IMR-90 (cell line): ENCODE data around the gene CTDSP2. TPM values are rescaled to one million over a fixed set of nuclear protein-coding genes. Genes with fewer than 3 reads are reported as not detected.

Experiments used
- ATAC-seq: fragments of 200-7000 bp; cut with Tn5 transposase; 2 replicates; pipeline ENCODE4 v1.9.1; 2020; ENCODE audit warnings: low read depth, mild to moderate bottlenecking, moderate library complexity
- BruUV-seq: library from RNA; stranded (reverse); fragments of 400-500 nt; replicated peaks from 2 replicates; lab custom pipeline; 2021; lab: Mats Ljungman, UMichigan
- CTCF ChIA-PET: fragments of 300-600 bp; formaldehyde crosslinking; extraction: SDS; loops from one replicate; lab custom pipeline; 2021; ENCODE audit warnings: antibody characterized with exemption; lab: Yijun Ruan, JAX
- POLR2A ChIA-PET: fragments of 300-600 bp; sonication (Branson Sonifier 250); formaldehyde crosslinking; loops from one replicate; lab custom pipeline; 2022; ENCODE audit warnings: antibody characterized with exemption; ENCODE audit not compliant: unreplicated experiment; lab: Charles Lee
- DNase-seq: peaks from one replicate; pipeline ENCODE4 v3.0.0; 2013
- H2AFZ ChIP-seq: replicated peaks from 2 replicates; pipeline ENCODE3; 2013; ENCODE audit warnings: low read length, mild to moderate bottlenecking; ENCODE audit not compliant: poor library complexity
- H2AK5ac ChIP-seq: 2 replicates; pipeline ENCODE4 v1.6.1; 2013; ENCODE audit warnings: low read depth, low read length, inconsistent platforms
- H2AK9ac ChIP-seq: replicated peaks from 2 replicates; pipeline ENCODE3; 2013; ENCODE audit warnings: mild to moderate bottlenecking, low read depth, low read length, moderate library complexity; ENCODE audit not compliant: poor library complexity
- H2BK120ac ChIP-seq: 2 replicates; pipeline ENCODE4 v1.6.1; 2013; ENCODE audit warnings: low read depth, low read length, inconsistent platforms
- H2BK15ac ChIP-seq: 3 replicates; pipeline ENCODE4 v1.6.1; 2013; ENCODE audit warnings: low read depth, low read length, inconsistent platforms
- H2BK20ac ChIP-seq: 2 replicates; pipeline ENCODE4 v1.6.1; 2013; ENCODE audit warnings: low read depth, mild to moderate bottlenecking, inconsistent platforms, low read length, moderate library complexity
- H2BK5ac ChIP-seq: 2 replicates; pipeline ENCODE4 v1.6.1; 2013; ENCODE audit warnings: mild to moderate bottlenecking, low read depth, low read length, inconsistent platforms; ENCODE audit not compliant: poor library complexity, severe bottlenecking
- H3K14ac ChIP-seq: replicated peaks from 2 replicates; pipeline ENCODE4 v1.6.1; 2013; ENCODE audit warnings: low read depth, low read length, inconsistent platforms
- H3K18ac ChIP-seq: 2 replicates; pipeline ENCODE4 v1.6.1; 2013; ENCODE audit warnings: low read depth, low read length, control low read depth
- H3K23ac ChIP-seq: 2 replicates; pipeline ENCODE4 v1.6.1; 2013; ENCODE audit warnings: low read depth, low read length, inconsistent platforms
- H3K27ac ChIP-seq: 2 replicates; pipeline ENCODE4 v1.5.1; 2013; ENCODE audit warnings: mild to moderate bottlenecking, control low read depth, low read length; ENCODE audit not compliant: insufficient read depth
- H3K27me3 ChIP-seq: 2 replicates; pipeline ENCODE4 v1.6.1; 2013; ENCODE audit warnings: low read length; ENCODE audit not compliant: control insufficient read depth, insufficient read depth
- H3K36me3 ChIP-seq: 2 replicates; pipeline ENCODE4 v1.6.1; 2013; ENCODE audit warnings: low read length, mixed read lengths; ENCODE audit not compliant: control insufficient read depth, insufficient read depth
- H3K4ac ChIP-seq: 2 replicates; pipeline ENCODE4 v1.6.1; 2013; ENCODE audit warnings: low read depth, low read length, inconsistent platforms
- H3K4me1 ChIP-seq: 2 replicates; pipeline ENCODE4 v1.6.1; 2013; ENCODE audit warnings: low read length, mixed read lengths; ENCODE audit not compliant: control insufficient read depth, insufficient read depth
- H3K4me2 ChIP-seq: 2 replicates; pipeline ENCODE4 v1.6.1; 2013; ENCODE audit warnings: low read depth, mild to moderate bottlenecking, control low read depth, low read length, moderate library complexity
- H3K4me3 ChIP-seq: 2 replicates; pipeline ENCODE4 v1.5.1; 2013; ENCODE audit warnings: low read depth, mild to moderate bottlenecking, control low read depth, low read length, moderate library complexity; ENCODE audit not compliant: insufficient read depth
- H3K56ac ChIP-seq: 2 replicates; pipeline ENCODE4 v1.6.1; 2013; ENCODE audit warnings: low read length, inconsistent platforms; ENCODE audit not compliant: insufficient read depth; ENCODE audit errors: extremely low read depth
- H3K79me1 ChIP-seq, 2 experiments: 2 replicates each; pipeline ENCODE4 v1.6.1; 2013; ENCODE audit warnings: low read length in 2 of 2, inconsistent platforms in 1 of 2, low read depth in 1 of 2
- H3K9ac ChIP-seq: 2 replicates; pipeline ENCODE4 v1.6.1; 2013; ENCODE audit warnings: low read depth, low read length, control low read depth
- H3K9me1 ChIP-seq: 2 replicates; pipeline ENCODE4 v1.6.1; 2013; ENCODE audit warnings: low read length, inconsistent platforms; ENCODE audit not compliant: insufficient read depth
- H3K9me3 ChIP-seq: 2 replicates; pipeline ENCODE4 v1.6.1; 2013; ENCODE audit warnings: low read length; ENCODE audit not compliant: control insufficient read depth, insufficient read depth
- H4K20me1 ChIP-seq: 2 replicates; pipeline ENCODE4 v1.6.1; 2013; ENCODE audit warnings: low read length, inconsistent platforms; ENCODE audit not compliant: insufficient read depth
- H4K5ac ChIP-seq: 2 replicates; pipeline ENCODE4 v1.6.1; 2013; ENCODE audit warnings: mild to moderate bottlenecking, low read depth, low read length, control low read depth
- H4K8ac ChIP-seq, 2 experiments: 2 replicates each; pipeline ENCODE4 v1.6.1; 2013; ENCODE audit warnings: low read depth in 2 of 2, low read length in 2 of 2, control low read depth in 1 of 2, inconsistent platforms in 1 of 2
- H4K91ac ChIP-seq: 2 replicates; pipeline ENCODE4 v1.6.1; 2013; ENCODE audit warnings: low read depth, low read length, inconsistent platforms; ENCODE audit not compliant: insufficient read depth
- BHLHE40 ChIP-seq: fragments of 150-350 bp; IDR thresholded peaks from 2 replicates; pipeline ENCODE4 v1.6.1; 2016; ENCODE audit warnings: mild to moderate bottlenecking, low read depth, low read length
- FOS ChIP-seq: fragments of 150-350 bp; IDR thresholded peaks from 2 replicates; pipeline ENCODE4 v1.6.1; 2016; ENCODE audit warnings: low read depth, low read length
- MAFK ChIP-seq: IDR thresholded peaks from 2 replicates; pipeline ENCODE4 v1.6.1; 2012; ENCODE audit warnings: low read depth, low read length, improper control_type of control experiment
- POLR2A ChIP-seq: IDR thresholded peaks from 2 replicates; pipeline ENCODE4 v1.6.1; 2012; ENCODE audit warnings: mild to moderate bottlenecking, low read depth, low read length
- SMC3 ChIP-seq: fragments of 150-350 bp; IDR thresholded peaks from 2 replicates; pipeline ENCODE4 v1.6.1; 2016; ENCODE audit warnings: low read depth, mild to moderate bottlenecking, antibody characterized with exemption, low read length, moderate library complexity
- USF2 ChIP-seq: fragments of 150-350 bp; IDR thresholded peaks from 2 replicates; pipeline ENCODE4 v1.6.1; 2017; ENCODE audit warnings: mild to moderate bottlenecking, antibody characterized with exemption, low read length, low read depth
- WGBS, 2 experiments: methylation state at CpG; one replicate each; pipeline versions ENCODE4 v1.1.5 to v1.1.7; 2013; ENCODE audit warnings: missing lambda C conversion rate in 2 of 2; ENCODE audit not compliant: insufficient read length in 1 of 2; ENCODE audit errors: extremely low coverage in 2 of 2; 5-methylcytosine and 5-hydroxymethylcytosine counted together
- dilution Hi-C: fragments of 300-500 bp; cut with HindIII; formaldehyde crosslinking; loops from one replicate; pipeline ENCODE4 v1.14.3; 2018; ENCODE audit warnings: low sequenced_read_pairs; ENCODE audit not compliant: unreplicated experiment
- in situ Hi-C: fragments of 300-500 bp; cut with MboI; formaldehyde crosslinking; loops from 3 replicates; pipeline ENCODE4 v1.14.3; 2019; ENCODE audit warnings: low sequenced_read_pairs, inconsistent platforms, mixed read lengths
- intact Hi-C: fragments of 100-400 bp; cut with micrococcal nuclease; formaldehyde crosslinking; loops from 2 replicates; pipeline ENCODE4 v1.10.0; 2022
- microRNA-seq, 2 experiments: library from miRNA; stranded (forward) in 1 of 2; unstranded in 1 of 2; fragments of 10-50 nt in 1 of 2; fragments of <30 nt in 1 of 2; gene quantifications in 1 of 2; microRNA quantifications in 1 of 2; one replicate each; pipeline versions ENCODE3 to v1.1.0; 2013 to 2020; ENCODE audit not compliant: insufficient read depth in 1 of 2, insufficient read length in 1 of 2, unreplicated experiment in 1 of 2
- polyA plus RNA-seq, 3 experiments: library from polyadenylated mRNA; depleted of rRNA; stranded (reverse); fragments of >200 nt; gene quantifications; 2 replicates each; pipeline ENCODE4 v1.2.3, GENCODE V29; 2012; ENCODE audit warnings: low replicate concordance in 1 of 3
- small RNA-seq, 5 experiments: library from RNA; depleted of rRNA; stranded (forward); fragments of <200 nt; gene quantifications; one replicate each; pipeline ENCODE3, GENCODE V24; 2012
- total RNA-seq: library from RNA; depleted of rRNA; stranded (reverse); fragments of >200 nt; gene quantifications from 2 replicates; pipeline ENCODE4 v1.2.3, GENCODE V29; 2012; rRNA removed

Gene CTDSP2
- total and polyA plus RNA-seq, 2 of the 4 experiments (the other 2 are of a cell fraction) = 114 to 156 TPM

GRCh38 chr12:57770734-57771133 lies 75.8 kb downstream of the CTDSP2 start:
- no peak overlapping the region for H3K27ac ChIP-seq
- POLR2A ChIA-PET = no interaction called here
- H3K9ac ChIP-seq = no peak overlapping the region

More at GRCh38 chr12:57770734-57771133, 75.8 kb downstream of the CTDSP2 start:
- CTCF ChIA-PET = no interaction called here
- Histone ChIP-seq H2AK9ac (peak overlapping the region; percentile 97), H4K91ac (no peak overlapping the region), H3K79me1 (peaks cover 16 to 27% of the 10 kb centered on the region in 2 experiments; a peak in 3 of 4 replicates), H3K4me2 (no peak overlapping the region), H3K9me1 (peaks cover 9% of the 10 kb centered on the region), H3K27me3 (peaks cover 14% of the 10 kb centered on the region), H3K14ac (no peak overlapping the region), H2AK5ac (peak overlapping the region; percentile 8; the same call in 1 of the 2 replicates), H3K4ac (no peak overlapping the region), H2BK15ac (no peak overlapping the region), H4K5ac (no peak overlapping the region), H3K18ac (no peak overlapping the region), H2AFZ (no peak overlapping the region), H3K56ac (no peak overlapping the region), H2BK120ac (no peak overlapping the region), H3K9me3 (no peaks in the 10 kb centered on the region), H3K23ac (no peak overlapping the region), H4K20me1 (no peaks in the 10 kb centered on the region), H3K4me3 (no peak overlapping the region), H3K4me1 (peaks cover 10% of the 10 kb centered on the region; the same call in 1 of the 2 replicates), H2BK5ac (no peak overlapping the region), H4K8ac (peak overlapping the region in 1 of 2 experiments; percentile 77; a peak in 2 of 4 replicates), H3K36me3 (peaks cover 3% of the 10 kb centered on the region), H2BK20ac (no peak overlapping the region)
- dilution Hi-C loops = no loop called here
- no peak for ATAC-seq
- DNase-seq = no peak
- no CpG with 5 or more reads among the region's 4 CpGs for WGBS, 2 experiments
- intact Hi-C loops = no loop called here
- TF ChIP-seq POLR2A (no peak), USF2 (no peak), SMC3 (no peak), FOS (no peak), MAFK (peak; percentile 73), BHLHE40 (no peak)
- in situ Hi-C loops = no loop called here
- BruUV-seq = no TSS peak

Small RNAs within 50 kb of the gene (microRNA-seq; reads per million reads assigned to microRNA genes)
- gene MIR26A2 (ENCODE audit: insufficient read depth in 1 of 2, insufficient read length in 1 of 2, unreplicated experiment in 1 of 2) (28.9 to 109 reads per million in 2 experiments), gene RNU6-1083P (ENCODE audit: insufficient read depth, insufficient read length) (not detected)

Small RNAs within 50 kb of the gene (small RNA-seq; reads per million reads assigned to genes)
- gene MIR26A2 = 2.0 to 116 (median 87.0) reads per million in 5 experiments
- 0 reads per million in 5 experiments for gene RNU6-1083P

Other genes with a start within 250 kb of the CTDSP2 start
- gene DTX3, start 241.9 kb downstream of the CTDSP2 start, total RNA-seq = 2.8 and 2.9 TPM in 2 replicates
- gene DTX3, start 241.9 kb downstream of the CTDSP2 start, polyA plus RNA-seq (2012; rRNA removed) = 13.1 and 14.6 TPM in 2 replicates
- 6.3 and 7.8 TPM in 2 replicates for gene ARHGEF25, start 235.3 kb downstream of the CTDSP2 start, total RNA-seq
- gene ARHGEF25, start 235.3 kb downstream of the CTDSP2 start, polyA plus RNA-seq (2012; rRNA removed) = 17.1 and 17.9 TPM in 2 replicates
- gene B4GALNT1, start 213.5 kb downstream of the CTDSP2 start, total RNA-seq = 0.18 and 0.28 TPM in 2 replicates
- 0.62 and 0.66 TPM in 2 replicates for gene B4GALNT1, start 213.5 kb downstream of the CTDSP2 start, polyA plus RNA-seq (2012; rRNA removed)
- 159 and 182 TPM in 2 replicates for gene OS9, start 152.6 kb downstream of the CTDSP2 start, total RNA-seq
- 188 and 272 TPM in 2 replicates for gene OS9, start 152.6 kb downstream of the CTDSP2 start, polyA plus RNA-seq (2012; rRNA removed)
- 0.18 and 0.28 TPM in 2 replicates for gene AGAP2, start 108.0 kb downstream of the CTDSP2 start, total RNA-seq
- 0.03 and 0.07 TPM in 2 replicates for gene AGAP2, start 108.0 kb downstream of the CTDSP2 start, polyA plus RNA-seq (2012; rRNA removed)
- 51.1 and 71.2 TPM in 2 replicates for gene TSPAN31, start 101.7 kb downstream of the CTDSP2 start, total RNA-seq
- 9.9 and 12.3 TPM in 2 replicates for gene TSPAN31, start 101.7 kb downstream of the CTDSP2 start, polyA plus RNA-seq (2012; rRNA removed)
- 239 and 297 TPM in 2 replicates for gene CDK4, start 94.4 kb downstream of the CTDSP2 start, total RNA-seq
- 252 and 261 TPM in 2 replicates for gene CDK4, start 94.4 kb downstream of the CTDSP2 start, polyA plus RNA-seq (2012; rRNA removed)
- 1.1 TPM in 2 replicates for gene MARCHF9, start 91.6 kb downstream of the CTDSP2 start, total RNA-seq
- 4.7 and 5.4 TPM in 2 replicates for gene MARCHF9, start 91.6 kb downstream of the CTDSP2 start, polyA plus RNA-seq (2012; rRNA removed)
- 0.36 and 0.56 TPM in 2 replicates for gene CYP27B1, start 79.7 kb downstream of the CTDSP2 start, total RNA-seq
- gene CYP27B1, start 79.7 kb downstream of the CTDSP2 start, polyA plus RNA-seq (2012; rRNA removed) = 0.80 and 1.3 TPM in 2 replicates
- 10.8 and 12.4 TPM in 2 replicates for gene METTL1, start 74.6 kb downstream of the CTDSP2 start, total RNA-seq
- gene METTL1, start 74.6 kb downstream of the CTDSP2 start, polyA plus RNA-seq (2012; rRNA removed) = 27.5 and 31.4 TPM in 2 replicates
- gene EEF1AKMT3, start 74.1 kb downstream of the CTDSP2 start, total RNA-seq = 3.2 and 3.6 TPM in 2 replicates
- gene EEF1AKMT3, start 74.1 kb downstream of the CTDSP2 start, polyA plus RNA-seq (2012; rRNA removed) = 7.6 and 8.1 TPM in 2 replicates
- 10.8 and 11.5 TPM in 2 replicates for gene TSFM, start 63.9 kb downstream of the CTDSP2 start, total RNA-seq
- gene TSFM, start 63.9 kb downstream of the CTDSP2 start, polyA plus RNA-seq (2012; rRNA removed) = 14.0 and 16.3 TPM in 2 replicates
- 1.1 and 1.3 TPM in 2 replicates for gene AVIL, start 28.0 kb downstream of the CTDSP2 start, total RNA-seq
- 2.1 and 2.5 TPM in 2 replicates for gene AVIL, start 28.0 kb downstream of the CTDSP2 start, polyA plus RNA-seq (2012; rRNA removed)
- 7.2 TPM in 2 replicates for gene ATP23, start 94.8 kb upstream of the CTDSP2 start, total RNA-seq
- 5.4 and 6.4 TPM in 2 replicates for gene ATP23, start 94.8 kb upstream of the CTDSP2 start, polyA plus RNA-seq (2012; rRNA removed)